Colonic mucosa (tissue), 4 donors: Measurements from ENCODE around the gene APBB1IP. TPM values are rescaled to one million over a fixed set of nuclear protein-coding genes. Genes with fewer than 3 reads are reported as not detected.

Source experiments
- DNase-seq: peaks from one replicate; pipeline ENCODE4 v3.0.0-alpha.2; 2020
- H3K27ac ChIP-seq: fragments of 200-600 bp; one replicate; pipeline ENCODE4 v1.8.0; 2021
- H3K27me3 ChIP-seq: fragments of 200-600 bp; one replicate; pipeline ENCODE4 v1.8.0; 2021
- H3K36me3 ChIP-seq: fragments of 200-600 bp; one replicate; pipeline ENCODE4 v1.8.0; 2021
- H3K4me1 ChIP-seq: fragments of 200-600 bp; one replicate; pipeline ENCODE4 v1.8.0; 2021; ENCODE audit warnings: mild to moderate bottlenecking
- H3K4me3 ChIP-seq: fragments of 200-600 bp; one replicate; pipeline ENCODE4 v1.8.0; 2021
- H3K9ac ChIP-seq, 2 donors: one replicate each; pipeline ENCODE4 v1.7.0; 2013; ENCODE audit warnings: control low read depth in 2 of 2, low read depth in 2 of 2, low read length in 2 of 2
- H3K9me3 ChIP-seq: fragments of 200-600 bp; one replicate; pipeline ENCODE4 v1.8.0; 2021
- intact Hi-C: fragments of 100-400 bp; cut with DNase I; formaldehyde crosslinking; loops from one replicate; pipeline ENCODE4 v1.14.1; 2022
- total RNA-seq, 2 donors: library from RNA; stranded (reverse); fragmentation: NEBNext Ultra II Directional in 1 of 2; extraction: Animal tissue kit (Norgen Biotek cat#: 25700) in 1 of 2; gene quantifications; one replicate each; pipeline ENCODE4 v1.2.1, GENCODE V29; 2021
- TF ChIP-seq, protein P1 (sequence below): fragments of 200-600 bp; IDR thresholded peaks from one replicate; pipeline ENCODE4 v1.8.0; 2022; ENCODE audit warnings: antibody characterized with exemption, mild to moderate bottlenecking
- donor health status: healthy.
- donor health status: DM: no; HTN: no; CAD: no.
- donor health status: DM: no; HTN: no; CAD: no.

APBB1IP gene
- total RNA-seq, 2 donors from 2014 or later = 2.1 to 2.8 TPM

- Histone ChIP-seq H3K9ac (no peak overlapping the region), H3K4me3 (no peak overlapping the region), H3K4me1 (no peaks in the 10 kb centered on the region), H3K36me3 (no peaks in the 10 kb centered on the region), H3K27ac (peak overlapping the region; percentile 12), H3K27me3 (no peaks in the 10 kb centered on the region), H3K9me3 (no peaks in the 10 kb centered on the region)
- intact Hi-C loops = no loop called here
- DNase-seq = no peak
- TF ChIP-seq, protein P1, sequence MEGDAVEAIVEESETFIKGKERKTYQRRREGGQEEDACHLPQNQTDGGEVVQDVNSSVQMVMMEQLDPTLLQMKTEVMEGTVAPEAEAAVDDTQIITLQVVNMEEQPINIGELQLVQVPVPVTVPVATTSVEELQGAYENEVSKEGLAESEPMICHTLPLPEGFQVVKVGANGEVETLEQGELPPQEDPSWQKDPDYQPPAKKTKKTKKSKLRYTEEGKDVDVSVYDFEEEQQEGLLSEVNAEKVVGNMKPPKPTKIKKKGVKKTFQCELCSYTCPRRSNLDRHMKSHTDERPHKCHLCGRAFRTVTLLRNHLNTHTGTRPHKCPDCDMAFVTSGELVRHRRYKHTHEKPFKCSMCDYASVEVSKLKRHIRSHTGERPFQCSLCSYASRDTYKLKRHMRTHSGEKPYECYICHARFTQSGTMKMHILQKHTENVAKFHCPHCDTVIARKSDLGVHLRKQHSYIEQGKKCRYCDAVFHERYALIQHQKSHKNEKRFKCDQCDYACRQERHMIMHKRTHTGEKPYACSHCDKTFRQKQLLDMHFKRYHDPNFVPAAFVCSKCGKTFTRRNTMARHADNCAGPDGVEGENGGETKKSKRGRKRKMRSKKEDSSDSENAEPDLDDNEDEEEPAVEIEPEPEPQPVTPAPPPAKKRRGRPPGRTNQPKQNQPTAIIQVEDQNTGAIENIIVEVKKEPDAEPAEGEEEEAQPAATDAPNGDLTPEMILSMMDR = no peak
Observed at GRCh38 chr10:26445411-26446031, 7.4 kb downstream of the APBB1IP start.

DNA sequence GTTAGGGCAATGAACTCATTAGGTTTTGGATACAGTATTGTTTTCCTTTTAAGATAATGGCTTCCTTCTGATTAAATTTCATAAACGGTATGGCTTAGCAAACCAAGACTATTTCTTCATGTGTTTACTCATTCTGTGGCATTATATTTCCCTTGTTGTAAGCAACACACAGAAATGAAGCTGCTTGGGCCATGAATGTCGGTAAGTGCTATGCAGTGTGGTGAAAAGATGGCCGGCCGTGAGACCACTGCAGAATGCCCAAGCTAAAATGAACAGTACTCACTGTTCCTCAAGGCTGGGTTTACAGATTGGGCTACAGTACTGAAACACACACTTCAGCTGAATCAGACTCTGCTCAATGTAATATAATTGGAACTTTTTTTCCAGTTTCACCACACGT, 8.1 kb downstream of the APBB1IP start:
- Histone ChIP-seq H3K36me3 (no peaks in the 10 kb centered on the region), H3K4me1 (no peaks in the 10 kb centered on the region), H3K9me3 (no peaks in the 10 kb centered on the region), H3K4me3 (no peak overlapping the region), H3K27ac (peak overlapping the region; percentile 12), H3K27me3 (no peaks in the 10 kb centered on the region), H3K9ac (no peak overlapping the region)
- DNase-seq = no peak
- intact Hi-C loops = no loop called here
- TF ChIP-seq, protein P1 = no peak

- Histone ChIP-seq H3K27ac (peak overlapping the region; percentile 15), H3K4me1 (no peaks in the 10 kb centered on the region), H3K9ac (no peak overlapping the region), H3K4me3 (no peak overlapping the region), H3K36me3 (no peaks in the 10 kb centered on the region), H3K27me3 (no peaks in the 10 kb centered on the region), H3K9me3 (no peaks in the 10 kb centered on the region)
- no peak for DNase-seq
- TF ChIP-seq, protein P1 = no peak
- intact Hi-C loops = no loop called here
Observed at GRCh38 chr10:26448292-26448691, 10.2 kb downstream of the APBB1IP start.

- TF ChIP-seq, protein P1 = no peak
- peak; percentile 28 for DNase-seq
- intact Hi-C loops = no loop called here
- Histone ChIP-seq H3K36me3 (no peaks in the 10 kb centered on the region), H3K27me3 (no peaks in the 10 kb centered on the region), H3K4me3 (no peak overlapping the region), H3K9me3 (no peaks in the 10 kb centered on the region), H3K27ac (peak overlapping the region; percentile 15), H3K9ac (peak overlapping the region in 1 of 2 donors; percentile 12), H3K4me1 (no peaks in the 10 kb centered on the region)
Observed at GRCh38 chr10:26448706-26449435, 10.7 kb downstream of the APBB1IP start.

DNA sequence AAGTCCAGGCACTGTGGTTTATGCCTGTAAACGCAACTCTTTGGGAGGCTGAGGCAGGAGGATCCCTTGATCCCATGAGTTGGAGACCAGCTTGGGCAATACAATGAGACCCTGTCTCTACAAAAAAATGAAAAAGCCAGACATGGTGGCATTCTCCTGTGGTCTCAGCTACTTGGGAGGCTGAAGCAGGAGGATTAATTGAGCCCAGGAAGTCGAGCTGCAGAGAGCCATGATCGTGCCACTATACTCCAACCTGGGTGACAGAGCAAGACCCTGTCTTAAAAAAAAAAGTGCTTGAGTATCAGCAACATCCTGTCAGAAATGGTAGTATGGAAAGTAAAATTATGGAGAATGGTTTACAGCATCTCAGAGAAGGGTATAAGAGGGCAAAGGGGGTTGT, 11.6 kb downstream of the APBB1IP start:
- no peaks in the 10 kb centered on the region for H3K4me1 ChIP-seq
- DNase-seq = no peak
- H3K27me3 ChIP-seq = no peaks in the 10 kb centered on the region
- no peak overlapping the region for H3K9ac ChIP-seq
- no peaks in the 10 kb centered on the region for H3K36me3 ChIP-seq
- intact Hi-C loops = no loop called here
- H3K27ac ChIP-seq = peak overlapping the region; percentile 22
- no peaks in the 10 kb centered on the region for H3K9me3 ChIP-seq
- TF ChIP-seq, protein P1 = no peak
- H3K4me3 ChIP-seq = no peak overlapping the region
